Stomach (tissue), 4 donors: ENCODE measurements around the gene NCAM1.

Experiments used
- EP300 ChIP-seq: sonication (generic); formaldehyde crosslinking; IDR thresholded peaks from one replicate; pipeline ENCODE4 v1.6.1; 2017; ENCODE audit warnings: antibody characterized with exemption
- POLR2A ChIP-seq, 4 donors: fragments of 450-650 bp; IDR thresholded peaks; one replicate each; pipeline ENCODE4 v1.6.1; 2016; ENCODE audit warnings: antibody characterized with exemption in 4 of 4, control low read depth in 2 of 4, mild to moderate bottlenecking in 1 of 4, moderate library complexity in 1 of 4
- POLR2AphosphoS5 ChIP-seq, 3 donors: sonication (generic); formaldehyde crosslinking; IDR thresholded peaks; one replicate each; pipeline ENCODE4 v1.6.1; 2016; ENCODE audit warnings: antibody characterized with exemption in 3 of 3
- TF ChIP-seq, protein P1 (sequence below), 7 experiments: fragments of 450-650 bp in 4 of 7; fragments of 200-600 bp in 3 of 7; sonication (generic) in 3 of 7; IDR thresholded peaks; one replicate each; pipeline ENCODE4 v1.5.1; 2016 to 2019; ENCODE audit warnings: antibody characterized with exemption in 7 of 7, control low read depth in 2 of 7, mild to moderate bottlenecking in 1 of 7

DNA sequence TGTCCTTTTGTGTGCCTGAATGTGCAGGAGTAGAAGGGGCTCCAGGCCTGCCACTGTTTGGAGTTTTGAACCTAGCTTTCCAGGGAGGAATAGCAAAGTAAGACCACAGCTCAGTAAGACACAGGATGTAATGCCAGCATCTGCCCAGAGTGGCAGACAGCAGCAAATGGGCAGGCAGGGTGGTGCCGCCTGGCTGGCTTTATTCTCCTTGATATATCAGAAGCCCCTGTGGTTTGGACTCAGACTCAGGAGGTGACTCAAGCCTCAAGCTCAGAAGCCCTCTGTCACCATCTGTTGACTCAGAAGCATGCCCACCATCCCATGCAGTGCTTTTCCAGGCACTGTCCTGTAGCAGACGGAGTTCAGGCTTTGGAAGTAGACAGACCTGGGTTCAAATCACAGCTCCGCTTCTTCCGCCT is 280.4 kb downstream of the NCAM1 start:
- TF ChIP-seq, protein P1, sequence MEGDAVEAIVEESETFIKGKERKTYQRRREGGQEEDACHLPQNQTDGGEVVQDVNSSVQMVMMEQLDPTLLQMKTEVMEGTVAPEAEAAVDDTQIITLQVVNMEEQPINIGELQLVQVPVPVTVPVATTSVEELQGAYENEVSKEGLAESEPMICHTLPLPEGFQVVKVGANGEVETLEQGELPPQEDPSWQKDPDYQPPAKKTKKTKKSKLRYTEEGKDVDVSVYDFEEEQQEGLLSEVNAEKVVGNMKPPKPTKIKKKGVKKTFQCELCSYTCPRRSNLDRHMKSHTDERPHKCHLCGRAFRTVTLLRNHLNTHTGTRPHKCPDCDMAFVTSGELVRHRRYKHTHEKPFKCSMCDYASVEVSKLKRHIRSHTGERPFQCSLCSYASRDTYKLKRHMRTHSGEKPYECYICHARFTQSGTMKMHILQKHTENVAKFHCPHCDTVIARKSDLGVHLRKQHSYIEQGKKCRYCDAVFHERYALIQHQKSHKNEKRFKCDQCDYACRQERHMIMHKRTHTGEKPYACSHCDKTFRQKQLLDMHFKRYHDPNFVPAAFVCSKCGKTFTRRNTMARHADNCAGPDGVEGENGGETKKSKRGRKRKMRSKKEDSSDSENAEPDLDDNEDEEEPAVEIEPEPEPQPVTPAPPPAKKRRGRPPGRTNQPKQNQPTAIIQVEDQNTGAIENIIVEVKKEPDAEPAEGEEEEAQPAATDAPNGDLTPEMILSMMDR (IDR thresholded peaks at IDR 0.05) = no peak
- TF ChIP-seq POLR2A (IDR thresholded peaks at IDR 0.05) (no peak), EP300 (no peak), POLR2AphosphoS5 (IDR thresholded peaks at IDR 0.05) (no peak)
